Measurements from ENCODE around the gene PTGDR2. TPM values are rescaled to one million over a fixed set of nuclear protein-coding genes. Genes with fewer than 3 reads are reported as not detected.

Gene PTGDR2
- polyA plus RNA-seq, 2 of the 4 experiments (the other 2 are of a cell fraction) = 0.09 to 0.19 TPM

- WGBS (ENCODE audit: missing lambda C conversion rate) = 89% methylated on average over 8 of the region's 8 CpGs
- no peak for TF ChIP-seq E2F6 (IDR thresholded peaks at IDR 0.05; ENCODE audit: borderline replicate concordance, low read depth)
- TF ChIP-seq HEYL (CRISPR knock-in tag; IDR thresholded peaks at IDR 0.05) = no peak
- TF ChIP-seq ESRRA (IDR thresholded peaks at IDR 0.05; ENCODE audit: borderline replicate concordance, low read length) = no peak
- no peak overlapping the region for H3K4me3 ChIP-seq
- H3K27ac ChIP-seq = no peak overlapping the region
- H3K9me3 ChIP-seq = no peaks in the 10 kb centered on the region
- ChIA-PET CTCF (interaction anchor here (1.0 to 3.3 kb wide), 4 partner anchors 9 to 49 kb away, joined by 4 to 13 read pairs (median 7); no protein-coding TSS in a partner anchor), POLR2A (no interaction called here)
- no peaks in the 10 kb centered on the region for H3K4me1 ChIP-seq
- no peak for ATAC-seq
- FAIRE-seq = no peak
- DNase-seq (ENCODE audit: low read depth in 1 of 2, low spot score in 1 of 2) = no peak
- H3K4me2 ChIP-seq = no peak overlapping the region
These were observed 25.0 kb upstream of the PTGDR2 start for GRCh38 chr11:60880643-60881282.

GRCh38 chr11:60879971-60880588 lies 24.3 kb upstream of the PTGDR2 start:
- no peaks in the 10 kb centered on the region for H3K9me3 ChIP-seq
- ChIA-PET CTCF (interaction anchor here (1.0 to 3.3 kb wide), 4 partner anchors 9 to 49 kb away, joined by 4 to 13 read pairs (median 7); no protein-coding TSS in a partner anchor), POLR2A (no interaction called here)
- FAIRE-seq (no peak), ATAC-seq (no peak), DNase-seq (ENCODE audit: low read depth in 1 of 2, low spot score in 1 of 2) (no peak)
- H3K4me3 ChIP-seq = no peak overlapping the region
- TF ChIP-seq ZC3H11A (IDR thresholded peaks at IDR 0.05) (no peak), HOXB13 (CRISPR knock-in tag; IDR thresholded peaks at IDR 0.05; ENCODE audit: low read depth) (no peak), KDM5A (IDR thresholded peaks at IDR 0.05) (no peak), EHF (CRISPR knock-in tag; IDR thresholded peaks at IDR 0.05) (no peak), ZSCAN20 (CRISPR knock-in tag; IDR thresholded peaks at IDR 0.05) (no peak), HOXA7 (CRISPR knock-in tag; IDR thresholded peaks at IDR 0.05) (no peak), NFE2L2 (conservative IDR thresholded peaks at IDR 0.05; ENCODE audit: low read length) (no peak), CBX2 (IDR thresholded peaks at IDR 0.05; ENCODE audit: borderline replicate concordance, low read depth) (no peak), ESRRA (IDR thresholded peaks at IDR 0.05; ENCODE audit: borderline replicate concordance, low read length) (no peak), MYC (IDR thresholded peaks at IDR 0.05; ENCODE audit: borderline replicate concordance, low read length) (no peak), RARB (CRISPR knock-in tag; IDR thresholded peaks at IDR 0.05) (no peak), TFCP2L1 (CRISPR knock-in tag; IDR thresholded peaks at IDR 0.05) (no peak), RCOR1 (IDR thresholded peaks at IDR 0.05; ENCODE audit: low read depth, low read length) (no peak)
- TF ChIP-seq, protein P1, sequence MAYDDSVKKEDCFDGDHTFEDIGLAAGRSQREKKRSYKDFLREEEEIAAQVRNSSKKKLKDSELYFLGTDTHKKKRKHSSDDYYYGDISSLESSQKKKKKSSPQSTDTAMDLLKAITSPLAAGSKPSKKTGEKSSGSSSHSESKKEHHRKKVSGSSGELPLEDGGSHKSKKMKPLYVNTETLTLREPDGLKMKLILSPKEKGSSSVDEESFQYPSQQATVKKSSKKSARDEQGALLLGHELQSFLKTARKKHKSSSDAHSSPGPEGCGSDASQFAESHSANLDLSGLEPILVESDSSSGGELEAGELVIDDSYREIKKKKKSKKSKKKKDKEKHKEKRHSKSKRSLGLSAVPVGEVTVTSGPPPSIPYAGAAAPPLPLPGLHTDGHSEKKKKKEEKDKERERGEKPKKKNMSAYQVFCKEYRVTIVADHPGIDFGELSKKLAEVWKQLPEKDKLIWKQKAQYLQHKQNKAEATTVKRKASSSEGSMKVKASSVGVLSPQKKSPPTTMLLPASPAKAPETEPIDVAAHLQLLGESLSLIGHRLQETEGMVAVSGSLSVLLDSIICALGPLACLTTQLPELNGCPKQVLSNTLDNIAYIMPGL (CRISPR knock-in tag; IDR thresholded peaks at IDR 0.05; ENCODE audit: borderline replicate concordance) = no peak
- no peaks in the 10 kb centered on the region for H3K4me1 ChIP-seq
- 83% methylated on average over 5 of the region's 5 CpGs for WGBS (ENCODE audit: missing lambda C conversion rate)
- H3K4me2 ChIP-seq = no peak overlapping the region
- H3K27ac ChIP-seq = no peak overlapping the region

DNA sequence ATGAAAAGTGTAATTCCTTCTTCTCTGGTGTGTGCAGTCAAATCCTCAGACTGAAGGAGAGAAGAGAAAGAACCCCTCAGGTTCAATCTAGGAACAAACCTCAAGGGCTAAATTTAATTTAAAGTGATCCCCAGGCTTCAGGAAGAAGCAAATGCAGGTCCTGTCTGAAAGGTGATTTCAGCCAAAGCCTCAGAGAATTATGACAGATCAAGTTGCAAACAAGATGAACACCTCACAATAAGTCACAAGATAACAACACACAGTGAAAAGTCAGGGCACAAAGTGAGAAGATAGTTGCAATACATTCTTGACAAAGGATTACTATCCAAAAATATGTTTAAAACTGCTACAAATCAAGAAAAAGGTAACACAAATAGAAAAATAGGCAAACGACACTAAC lies 23.4 kb upstream of the PTGDR2 start:
- POLR2A ChIA-PET = no interaction called here
- no peak for ATAC-seq

More for the DNA sequence above, 23.4 kb upstream of the PTGDR2 start:
- no peak overlapping the region for H3K27ac ChIP-seq
- no peaks in the 10 kb centered on the region for H3K9me3 ChIP-seq
- DNase-seq (ENCODE audit: low read depth in 1 of 2, low spot score in 1 of 2) = no peak
- 82% methylated on average over 1 of the region's 1 CpG for WGBS (ENCODE audit: missing lambda C conversion rate)
- TF ChIP-seq TP53 (CRISPR knock-in tag; IDR thresholded peaks at IDR 0.05) (no peak), SMC3 (IDR thresholded peaks at IDR 0.05) (no peak)
- H3K4me1 ChIP-seq = no peaks in the 10 kb centered on the region
- H3K4me2 ChIP-seq = no peak overlapping the region
- CTCF ChIA-PET = interaction anchor here (12.3 kb wide), 1 partner anchor 49 kb away, joined by 79 read pairs; no protein-coding TSS in a partner anchor
- no peak overlapping the region for H3K4me3 ChIP-seq
- no peak for FAIRE-seq
